GM12878 (cell line): ENCODE results near the gene GRIK1. TPM values are rescaled to one million over a fixed set of nuclear protein-coding genes. Genes with fewer than 3 reads are reported as not detected.

ENCODE experiments used
- ATAC-seq: fragments of 200-7000 bp; cut with Tn5 transposase; 3 replicates; pipeline ENCODE4 v1.9.1; 2020; ENCODE audit warnings: mild to moderate bottlenecking, moderate library complexity
- BruUV-seq: library from RNA; stranded (reverse); fragments of 400-500 nt; replicated peaks from 2 replicates; lab custom pipeline; 2021; lab: Mats Ljungman, UMichigan
- CTCF ChIA-PET: fragments of 300-600 bp; sonication (Branson Sonifier 250); formaldehyde crosslinking; extraction: SDS; loops from one replicate; lab custom pipeline; 2021; ENCODE audit warnings: inconsistent platforms; lab: Yijun Ruan, JAX
- POLR2A ChIA-PET: fragments of 350-600 bp; formaldehyde crosslinking; extraction: SDS; loops from one replicate; lab custom pipeline; 2021; ENCODE audit warnings: inconsistent platforms; lab: Charles Lee
- RAD21 ChIA-PET: fragments of 300-600 bp; sonication (Branson Sonifier 250); formaldehyde crosslinking; loops from one replicate; lab custom pipeline; 2023; ENCODE audit warnings: antibody characterized with exemption; ENCODE audit not compliant: unreplicated experiment; lab: Charles Lee
- SMC1A ChIA-PET: fragments of 300-600 bp; sonication (Branson Sonifier 250); formaldehyde crosslinking; loops from one replicate; lab custom pipeline; 2023; ENCODE audit not compliant: unreplicated experiment, uncharacterized antibody; lab: Charles Lee
- DNase-seq: peaks from one replicate; pipeline ENCODE4 v3.0.0-alpha.2; 2011; ENCODE audit warnings: low read depth, low spot score
- FAIRE-seq: peaks from 3 replicates; lab custom pipeline; 2011; peaks lifted over from hg19 to GRCh38; lab: Jason Lieb, UNC
- H2AFZ ChIP-seq: 2 replicates; pipeline ENCODE4 v1.6.0; 2011; ENCODE audit warnings: low read depth, low read length, control low read depth; ENCODE audit not compliant: control insufficient read depth
- H3K27ac ChIP-seq: 2 replicates; pipeline ENCODE4 v1.5.1; 2011; ENCODE audit warnings: control low read depth; ENCODE audit not compliant: control insufficient read depth, insufficient read depth
- H3K27me3 ChIP-seq, 2 experiments: replicated peaks in 1 of 2; 2 replicates each; pipeline versions ENCODE4 v1.6.0 to v1.6.1; 2011; ENCODE audit warnings: low read length in 1 of 2; ENCODE audit not compliant: control insufficient read depth in 2 of 2, insufficient read depth in 2 of 2
- H3K36me3 ChIP-seq, 2 experiments: 2 replicates each; pipeline ENCODE4 v1.5.1; 2011; ENCODE audit warnings: low read length in 1 of 2; ENCODE audit not compliant: control insufficient read depth in 2 of 2, insufficient read depth in 2 of 2
- H3K4me1 ChIP-seq: 2 replicates; pipeline ENCODE4 v1.6.1; 2011; ENCODE audit warnings: mild to moderate bottlenecking, low read length, moderate library complexity, mixed read lengths; ENCODE audit not compliant: control insufficient read depth, insufficient read depth
- H3K4me2 ChIP-seq: 2 replicates; pipeline ENCODE4 v1.6.0; 2011; ENCODE audit warnings: control low read depth; ENCODE audit not compliant: control insufficient read depth, insufficient read depth
- H3K4me3 ChIP-seq: fragments of 200-600 bp; sonication (generic); 2 replicates; pipeline ENCODE4 v1.5.1; 2016
- H3K79me2 ChIP-seq: 2 replicates; pipeline ENCODE4 v1.6.0; 2011; ENCODE audit warnings: low read length; ENCODE audit not compliant: control insufficient read depth, insufficient read depth
- H3K9ac ChIP-seq: 2 replicates; pipeline ENCODE4 v1.8.0; 2011; ENCODE audit warnings: low read length, control low read depth, mixed read lengths; ENCODE audit not compliant: control insufficient read depth, insufficient read depth
- H3K9me3 ChIP-seq: replicated peaks from 3 replicates; pipeline ENCODE4 v1.5.1; 2011; ENCODE audit warnings: mild to moderate bottlenecking, low read length; ENCODE audit not compliant: control insufficient read depth, insufficient read depth
- H4K20me1 ChIP-seq: 2 replicates; pipeline ENCODE4 v1.6.0; 2011; ENCODE audit not compliant: control insufficient read depth, insufficient read depth
- BCL11A ChIP-seq: IDR thresholded peaks from 2 replicates; pipeline ENCODE4 v1.6.1; 2011; ENCODE audit warnings: low read depth, low read length
- BCLAF1 ChIP-seq: fragments of 450-650 bp; IDR thresholded peaks from 2 replicates; pipeline ENCODE4 v1.6.1; 2017; ENCODE audit warnings: antibody characterized with exemption, mild to moderate bottlenecking, moderate library complexity
- CREB1 ChIP-seq: IDR thresholded peaks from 2 replicates; pipeline ENCODE4 v1.6.1; 2012; ENCODE audit warnings: low read depth, mild to moderate bottlenecking, inconsistent platforms
- CUX1 ChIP-seq: IDR thresholded peaks from 2 replicates; pipeline ENCODE4 v1.6.1; 2012; ENCODE audit warnings: improper control_type of control experiment, low read depth, low read length; ENCODE audit not compliant: insufficient replicate concordance
- HDGF ChIP-seq: fragments of 450-650 bp; IDR thresholded peaks from 2 replicates; pipeline ENCODE4 v1.6.1; 2016; ENCODE audit warnings: antibody characterized with exemption
- KLF5 ChIP-seq: fragments of 450-650 bp; IDR thresholded peaks from 2 replicates; pipeline ENCODE4 v1.6.1; 2014; ENCODE audit warnings: mild to moderate bottlenecking; ENCODE audit not compliant: partially characterized antibody
- NFYB ChIP-seq: IDR thresholded peaks from 2 replicates; pipeline ENCODE4 v1.6.1; 2011; ENCODE audit warnings: low read depth, mild to moderate bottlenecking, low read length, improper control_type of control experiment, moderate library complexity; ENCODE audit not compliant: insufficient read depth
- NR2C2 ChIP-seq: IDR thresholded peaks from 2 replicates; pipeline ENCODE4 v1.6.1; 2011; ENCODE audit warnings: borderline replicate concordance, low read depth; ENCODE audit not compliant: control insufficient read depth, insufficient read length
- RAD21 ChIP-seq: IDR thresholded peaks from 2 replicates; pipeline ENCODE4 v1.6.1; 2011; ENCODE audit warnings: mild to moderate bottlenecking, low read depth, low read length, moderate library complexity; ENCODE audit not compliant: insufficient read depth
- RAD51 ChIP-seq: fragments of 450-650 bp; IDR thresholded peaks from 2 replicates; pipeline ENCODE4 v1.6.1; 2016; ENCODE audit warnings: moderate library complexity, mild to moderate bottlenecking, inconsistent platforms
- SMC3 ChIP-seq: IDR thresholded peaks from 2 replicates; pipeline ENCODE4 v1.6.1; 2011; ENCODE audit warnings: low read length, improper control_type of control experiment, borderline replicate concordance
- ZNF207 ChIP-seq: fragments of 450-650 bp; IDR thresholded peaks from 2 replicates; pipeline ENCODE4 v1.6.1; 2014; ENCODE audit warnings: antibody characterized with exemption, mild to moderate bottlenecking, borderline replicate concordance
- ZNF217 ChIP-seq: fragments of 450-650 bp; IDR thresholded peaks from 2 replicates; pipeline ENCODE4 v1.6.1; 2017; ENCODE audit warnings: antibody characterized with exemption, mild to moderate bottlenecking
- WGBS: methylation state at CpG from one replicate; pipeline ENCODE4 v1.1.6; 2016; ENCODE audit warnings: low lambda C conversion rate; ENCODE audit not compliant: insufficient replicate concordance, insufficient coverage; ENCODE audit errors: missing lambda C conversion rate; 5-methylcytosine and 5-hydroxymethylcytosine counted together
- in situ Hi-C: fragments of 300-500 bp; cut with MboI; formaldehyde crosslinking; loops from 9 replicates; pipeline ENCODE4 v1.14.3; 2018; ENCODE audit warnings: mixed read lengths
- intact Hi-C: fragments of 100-400 bp; cut with micrococcal nuclease; formaldehyde crosslinking; loops from one replicate; pipeline ENCODE4 v1.14.2; 2022; ENCODE audit not compliant: unreplicated experiment
- polyA plus RNA-seq, 11 experiments: library from polyadenylated mRNA; depleted of rRNA in 4 of 11; unstranded in 6 of 11; stranded (reverse) in 5 of 11; fragments of >200 nt; fragmentation: Nextera tagmentation in 4 of 11; fragmentation: Illumina TruSeq in 1 of 11; extraction: Ambion mirVana in 4 of 11; extraction: Trizol in 1 of 11; gene quantifications; 1 replicate in 1 of 11; 2 replicates in 10 of 11; pipeline versions ENCODE4 v1.2.1 to v1.2.3, GENCODE V29; 2011 to 2016; ENCODE audit warnings: inconsistent platforms in 2 of 11, missing spikeins in 2 of 11, low read depth in 1 of 11
- total RNA-seq, 4 experiments: library from RNA; depleted of rRNA in 3 of 4; stranded (reverse); fragments of >200 nt in 3 of 4; fragmentation: Illumina TruSeq in 1 of 4; extraction: Trizol in 1 of 4; gene quantifications; 2 replicates each; pipeline versions ENCODE4 v1.2.1 to v1.2.3, GENCODE V29; 2013 to 2021
- TF ChIP-seq, protein P1 (sequence below): IDR thresholded peaks from 2 replicates; pipeline ENCODE4 v1.6.1; 2012; ENCODE audit warnings: low read depth, low read length, improper control_type of control experiment

GRIK1 gene
- total and polyA plus RNA-seq, 10 of the 15 experiments (the other 5 are each of a cell fraction or from before 2014, with no cell fraction given), result 0.05 to 0.13 (median 0.09) TPM; not detected in 7

GRCh38 chr21:29634418-29634817 is 305.4 kb downstream of the GRIK1 start:
- no peak for ATAC-seq
- ChIA-PET SMC1A (interaction anchor here (2.2 kb wide), 1 partner anchor 10 kb away, joined by 8 read pairs; no protein-coding TSS in a partner anchor), CTCF (interaction anchor here (1.9 kb wide), 1 partner anchor 11 kb away, joined by 7 read pairs; no protein-coding TSS in a partner anchor)

More at GRCh38 chr21:29634418-29634817, 305.4 kb downstream of the GRIK1 start:
- no peak overlapping the region for H2AFZ ChIP-seq
- H3K4me3 ChIP-seq, result no peak overlapping the region
- H3K4me2 ChIP-seq, result no peak overlapping the region
- no peaks in the 10 kb centered on the region for H4K20me1 ChIP-seq
- no peak overlapping the region for H3K27ac ChIP-seq
- H3K9me3 ChIP-seq, result no peaks in the 10 kb centered on the region; the same call in 2 of the 3 replicates
- H3K4me1 ChIP-seq, result peaks cover 6% of the 10 kb centered on the region
- TF ChIP-seq BCL11A, result no peak
- no peak for TF ChIP-seq NFYB
- no peak for TF ChIP-seq RAD21
- TF ChIP-seq ZNF207, result no peak
- no peak for TF ChIP-seq RAD51
- no peak for TF ChIP-seq ZNF217
- TF ChIP-seq CUX1, result no peak
- TF ChIP-seq CREB1, result no peak
- TF ChIP-seq NR2C2, result no peak
- TF ChIP-seq BCLAF1, result no peak
- TF ChIP-seq HDGF, result no peak
- no peak for TF ChIP-seq KLF5
- TF ChIP-seq SMC3, result no peak
- TF ChIP-seq, protein P1, sequence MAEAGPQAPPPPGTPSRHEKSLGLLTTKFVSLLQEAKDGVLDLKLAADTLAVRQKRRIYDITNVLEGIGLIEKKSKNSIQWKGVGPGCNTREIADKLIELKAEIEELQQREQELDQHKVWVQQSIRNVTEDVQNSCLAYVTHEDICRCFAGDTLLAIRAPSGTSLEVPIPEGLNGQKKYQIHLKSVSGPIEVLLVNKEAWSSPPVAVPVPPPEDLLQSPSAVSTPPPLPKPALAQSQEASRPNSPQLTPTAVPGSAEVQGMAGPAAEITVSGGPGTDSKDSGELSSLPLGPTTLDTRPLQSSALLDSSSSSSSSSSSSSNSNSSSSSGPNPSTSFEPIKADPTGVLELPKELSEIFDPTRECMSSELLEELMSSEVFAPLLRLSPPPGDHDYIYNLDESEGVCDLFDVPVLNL, result no peak
- TF ChIP-seq, all 136 proteins: peak for 0
- RAD21 ChIA-PET, result no interaction called here
- 76% methylated on average over 4 of the region's 4 CpGs for WGBS
- POLR2A ChIA-PET, result no interaction called here
- BruUV-seq, result no TSS peak
- H3K9ac ChIP-seq, result no peak overlapping the region
- intact Hi-C loops (no loop called here), in situ Hi-C loops (no loop called here)
- FAIRE-seq (no peak), DNase-seq (no peak)
- H3K79me2 ChIP-seq, result no peaks in the 10 kb centered on the region
- H3K27me3 ChIP-seq, result no peaks in the 10 kb centered on the region
- H3K36me3 ChIP-seq, result no peaks in the 10 kb centered on the region
